HG02938 (cell line): ENCODE results near the gene TMEM255B.

Source experiments
- ATAC-seq: cut with Tn5 transposase; IDR thresholded peaks from one replicate; pipeline ENCODE4 v1.9.1; 2021; ENCODE audit warnings: mild to moderate bottlenecking, moderate library complexity; ENCODE audit not compliant: unreplicated experiment

TMEM255B gene

DNA sequence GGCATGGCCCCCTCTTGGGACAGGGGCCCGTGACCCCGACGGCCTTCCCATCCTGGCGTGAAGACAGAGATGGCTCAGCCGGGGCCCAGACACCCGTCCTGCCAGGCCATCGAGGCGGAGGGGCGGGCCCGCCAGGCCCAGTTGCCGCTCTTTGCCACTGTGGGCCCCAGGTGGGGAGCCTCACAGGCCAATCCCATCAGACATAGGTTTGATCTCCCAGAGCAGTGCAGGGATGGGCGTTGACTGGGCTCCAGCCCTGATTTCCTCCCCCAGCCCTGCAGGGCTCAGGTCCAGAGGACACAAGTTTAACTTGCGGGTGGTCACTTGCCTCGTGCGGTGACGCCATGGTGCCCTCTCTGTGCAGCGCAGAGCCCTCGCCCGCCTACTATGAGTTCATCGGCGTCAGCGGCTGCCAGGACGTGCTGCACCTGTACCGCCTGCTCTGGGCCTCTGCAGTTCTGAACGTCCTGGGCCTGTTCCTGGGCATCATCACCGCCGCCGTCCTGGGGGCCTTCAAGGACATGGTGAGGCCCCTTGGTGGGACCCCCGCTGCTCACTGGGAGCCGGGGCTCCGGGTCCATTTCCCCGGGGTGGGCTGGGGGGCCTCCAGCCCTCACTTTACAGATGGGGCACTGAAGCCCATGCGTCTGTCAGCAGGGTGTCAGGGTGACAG, 42.4 kb downstream of the TMEM255B start:
- no peak for ATAC-seq

DNA sequence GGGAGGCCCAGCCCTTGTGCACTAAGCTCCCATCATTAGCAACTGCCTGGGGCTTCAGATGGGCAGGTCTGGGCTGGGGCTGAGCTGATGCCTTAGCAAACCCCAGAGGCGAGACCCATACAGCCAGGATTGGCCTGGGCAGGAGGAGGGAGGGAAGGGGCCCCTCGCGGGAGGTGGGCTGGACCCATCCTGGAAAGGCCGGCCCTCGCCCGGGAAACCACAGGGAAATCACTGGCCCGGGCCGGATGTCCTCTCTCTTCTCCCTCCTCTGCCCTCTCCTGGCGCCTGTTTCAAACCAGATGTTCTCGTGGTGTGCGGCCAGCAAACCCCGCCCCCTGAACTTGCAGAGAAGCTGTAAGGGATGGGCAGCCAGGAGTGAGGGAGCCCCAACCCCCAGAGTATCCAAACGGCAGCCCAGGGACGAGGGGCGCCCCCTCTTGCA, 43.1 kb downstream of the TMEM255B start:
- ATAC-seq: no peak

DNA sequence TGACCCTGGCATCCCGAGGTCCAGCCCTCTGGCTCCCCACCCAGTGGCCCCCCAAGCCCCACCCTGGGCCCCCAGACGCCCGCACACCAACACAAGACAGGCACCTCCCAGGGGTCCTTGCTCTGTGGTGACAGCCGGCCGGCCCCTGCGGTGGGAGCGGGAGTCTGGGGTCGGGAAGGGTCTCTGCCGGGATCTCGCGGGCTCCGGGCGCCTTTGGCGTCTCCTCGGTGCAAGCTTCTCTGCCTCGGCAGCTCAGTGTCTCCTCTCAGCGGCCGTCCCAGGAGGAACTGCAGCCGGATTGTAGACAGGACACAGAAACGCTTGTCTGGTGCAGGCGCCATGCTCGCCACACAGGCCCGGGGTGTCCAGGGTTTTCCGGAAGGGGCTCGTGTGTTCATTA, 43.7 kb downstream of the TMEM255B start:
- no peak for ATAC-seq

DNA sequence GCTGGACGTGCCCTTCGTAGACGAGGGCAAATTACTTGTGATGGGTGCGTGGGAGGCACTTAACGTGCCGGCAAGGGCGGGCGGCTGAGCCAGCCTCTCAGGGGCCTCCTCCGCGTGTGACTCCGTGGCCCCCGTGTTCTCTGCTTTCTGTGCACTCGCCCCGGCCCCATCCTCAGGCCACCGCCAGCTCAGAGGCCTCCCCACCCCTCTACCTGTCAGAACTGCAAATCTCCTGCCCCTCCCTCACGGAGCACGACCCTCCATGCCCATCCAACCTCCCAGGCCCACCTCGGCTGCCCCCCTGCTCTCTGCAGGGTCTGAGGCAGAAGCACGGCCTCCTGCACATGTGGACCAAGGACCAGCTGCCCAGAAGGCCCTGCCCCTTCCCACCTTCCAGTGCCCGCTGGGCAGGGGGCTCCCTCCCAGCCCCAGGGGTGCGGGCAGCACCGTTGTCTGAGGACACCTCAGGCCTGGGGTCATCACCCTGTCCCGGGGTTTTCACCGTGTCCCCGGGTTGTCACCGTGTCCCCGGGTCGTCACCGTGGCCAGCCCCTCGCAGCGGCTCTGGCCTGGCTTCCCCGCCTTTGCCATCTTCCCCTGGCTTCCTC, 44.5 kb downstream of the TMEM255B start:
- no peak for ATAC-seq

DNA sequence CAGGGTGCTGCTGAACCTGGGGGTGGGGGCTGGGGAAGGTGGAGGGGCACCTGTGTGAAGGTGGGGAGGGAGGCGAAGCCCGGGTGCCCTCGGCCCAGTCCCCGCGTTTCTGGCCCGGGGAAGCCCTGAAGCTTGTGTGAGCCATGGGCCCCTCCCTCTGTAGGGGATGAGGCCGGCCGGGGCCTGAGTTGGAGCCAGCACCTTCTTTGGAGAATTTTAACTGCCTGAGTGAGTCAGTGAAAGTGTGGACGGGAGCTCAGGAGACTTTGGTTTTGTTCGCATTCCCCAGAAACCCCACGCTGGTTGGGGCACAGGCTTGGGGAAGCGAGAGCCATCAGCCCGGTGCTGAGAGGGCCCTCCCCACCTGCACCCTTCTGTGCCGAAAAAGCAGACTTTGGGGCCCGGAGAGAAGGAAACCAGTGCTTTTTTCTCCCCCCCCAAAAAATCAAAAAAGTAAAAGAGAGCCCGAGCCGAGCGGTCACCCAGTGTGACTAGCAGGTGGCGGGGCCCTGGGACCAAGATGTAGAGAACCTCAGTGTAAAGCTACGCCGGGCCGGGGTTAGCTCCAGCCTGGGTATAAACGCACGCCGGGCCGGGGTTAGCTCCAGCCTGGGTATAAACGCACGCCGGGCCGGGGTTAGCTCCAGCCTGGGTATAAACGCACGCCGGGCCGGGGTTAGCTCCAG, 45.1 kb downstream of the TMEM255B start:
- ATAC-seq: no peak

DNA sequence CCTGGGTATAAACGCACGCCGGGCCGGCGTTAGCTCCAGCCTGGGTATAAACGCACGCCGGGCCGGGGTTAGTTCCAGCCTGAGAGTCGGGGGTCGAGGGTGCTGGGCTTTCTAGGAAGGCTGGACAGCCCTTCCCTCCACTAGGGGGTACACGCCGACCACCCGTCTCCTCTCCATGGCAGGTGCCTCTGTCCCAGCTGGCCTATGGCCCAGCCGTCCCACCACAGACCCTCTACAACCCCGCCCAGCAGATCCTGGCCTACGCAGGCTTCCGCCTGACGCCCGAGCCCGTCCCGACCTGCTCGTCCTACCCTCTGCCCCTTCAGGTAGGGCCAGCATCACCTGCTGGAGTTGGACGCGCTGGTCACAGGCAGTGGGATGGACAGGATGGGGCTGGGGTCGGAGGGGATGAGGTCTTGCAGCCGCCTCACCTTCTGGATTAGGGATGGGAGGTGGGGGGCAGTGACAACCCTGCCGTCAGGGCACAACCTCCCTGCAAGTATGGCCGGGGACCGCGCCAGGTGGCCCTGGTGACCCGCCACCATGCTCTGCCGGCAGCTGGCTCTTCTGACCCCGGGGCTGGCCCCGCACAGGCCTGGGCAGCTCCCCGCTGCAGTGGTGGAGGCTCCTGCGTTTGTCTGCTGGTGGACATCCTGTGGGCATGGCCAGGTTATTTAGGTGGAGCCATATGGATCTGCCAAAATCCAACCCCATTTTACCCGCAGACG, 45.8 kb downstream of the TMEM255B start:
- no peak for ATAC-seq

DNA sequence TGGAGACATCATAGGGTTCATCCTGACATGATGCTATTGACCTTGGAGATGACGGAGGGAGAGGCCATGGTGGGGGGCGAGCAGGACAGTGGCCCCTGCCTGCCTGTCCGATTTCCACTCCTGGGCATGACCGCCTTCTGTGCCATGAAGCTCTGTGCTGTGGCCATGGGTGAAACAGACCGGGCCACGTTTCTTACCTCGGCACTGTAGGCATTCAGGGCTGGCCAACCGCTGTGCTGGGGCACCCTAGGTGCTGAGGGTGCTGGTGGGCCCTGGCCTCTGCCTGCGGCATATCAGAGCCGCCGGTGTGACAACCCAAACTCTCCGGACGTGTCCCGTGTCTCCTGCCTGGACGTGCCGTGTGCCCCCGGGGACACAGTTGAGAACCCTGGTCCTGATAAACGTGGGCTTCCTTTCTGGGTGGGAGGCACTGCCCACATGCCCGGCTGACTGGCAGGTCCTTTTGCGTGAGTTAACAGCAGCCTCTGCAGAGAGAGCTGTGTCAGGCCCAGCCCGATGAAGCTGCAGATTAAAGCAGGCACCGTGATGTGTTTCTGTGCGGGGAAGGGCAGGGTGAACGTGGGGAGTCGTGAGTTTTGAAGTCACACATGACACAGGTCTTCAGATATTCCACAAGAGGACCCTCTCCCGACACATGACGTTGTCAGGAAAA, 46.5 kb downstream of the TMEM255B start:
- ATAC-seq: no peak

DNA sequence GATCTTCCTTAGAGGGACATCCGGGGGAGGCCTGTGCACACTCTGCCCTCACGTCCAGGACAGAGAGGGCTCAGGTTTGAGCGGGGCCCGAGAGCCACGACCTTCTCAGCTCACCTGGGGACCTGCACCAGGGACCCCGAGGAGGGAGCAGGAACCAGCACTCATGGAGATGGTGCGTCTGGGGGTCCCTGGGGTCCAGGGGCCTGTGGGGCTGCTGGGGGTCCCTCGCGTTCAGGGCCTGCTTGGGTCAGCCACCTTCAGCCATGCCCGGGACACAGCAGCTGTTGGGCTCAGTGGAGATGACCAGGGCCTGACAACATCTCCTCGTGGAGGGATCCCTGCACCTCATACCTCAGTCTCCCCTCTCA, 47.1 kb downstream of the TMEM255B start:
- ATAC-seq: no peak

DNA sequence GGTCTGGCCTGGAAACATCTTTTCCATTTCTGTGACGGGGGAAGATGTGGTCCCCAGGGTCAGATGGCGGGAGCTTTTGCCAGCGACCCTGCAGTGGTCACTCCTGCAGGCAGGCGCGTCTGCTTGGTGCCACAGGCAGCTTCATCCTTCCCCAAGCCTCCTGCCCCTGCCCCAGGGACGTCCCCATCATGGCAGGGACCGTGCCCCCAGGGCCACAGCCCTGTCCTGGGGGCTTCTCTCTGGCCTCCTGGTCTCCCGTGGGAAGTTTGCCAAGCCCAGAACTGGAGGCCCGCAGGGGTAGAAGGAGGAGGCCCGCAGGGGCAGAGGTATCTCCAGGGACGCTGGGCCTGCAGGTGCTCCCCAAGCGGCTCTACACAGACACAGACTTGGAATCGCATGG, 47.5 kb downstream of the TMEM255B start:
- no peak for ATAC-seq

DNA sequence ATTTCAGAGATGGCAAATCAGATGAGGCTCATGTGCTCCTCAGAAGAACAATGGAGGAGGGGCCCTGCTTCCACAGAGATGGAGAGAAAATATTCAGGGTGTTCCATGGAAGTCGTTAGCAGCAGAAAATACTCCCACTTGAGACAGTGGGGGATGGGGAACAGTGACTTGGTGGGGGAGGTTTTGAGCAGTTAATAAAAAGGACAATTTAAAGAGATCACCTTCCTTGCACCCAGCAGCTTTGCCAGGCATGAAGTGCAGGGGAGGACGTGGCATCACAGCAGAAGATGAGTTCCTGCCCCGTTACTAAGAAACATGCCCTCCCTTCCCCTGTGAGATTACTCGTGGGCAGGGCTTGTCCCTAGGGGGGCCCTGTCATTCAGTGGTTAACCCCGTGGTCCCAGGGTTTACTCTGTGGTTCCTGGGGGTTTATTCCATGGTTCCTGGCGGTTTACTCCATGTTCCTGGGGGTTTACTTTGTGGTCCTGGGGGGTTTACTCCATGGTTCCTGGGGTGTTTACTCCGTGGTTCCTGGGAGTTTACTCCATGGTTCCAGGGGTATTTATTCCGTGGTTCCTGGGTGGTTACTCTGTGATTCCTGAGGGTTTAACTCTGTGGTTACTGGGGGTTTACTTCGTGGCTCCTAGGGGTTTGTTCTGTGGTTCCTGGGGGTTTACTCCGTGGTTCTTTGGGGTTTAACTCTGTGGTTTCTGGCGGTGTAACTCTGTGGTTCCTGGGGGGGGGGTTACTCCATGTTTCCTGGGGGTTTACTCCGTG, 49.2 kb downstream of the TMEM255B start:
- ATAC-seq: no peak

DNA sequence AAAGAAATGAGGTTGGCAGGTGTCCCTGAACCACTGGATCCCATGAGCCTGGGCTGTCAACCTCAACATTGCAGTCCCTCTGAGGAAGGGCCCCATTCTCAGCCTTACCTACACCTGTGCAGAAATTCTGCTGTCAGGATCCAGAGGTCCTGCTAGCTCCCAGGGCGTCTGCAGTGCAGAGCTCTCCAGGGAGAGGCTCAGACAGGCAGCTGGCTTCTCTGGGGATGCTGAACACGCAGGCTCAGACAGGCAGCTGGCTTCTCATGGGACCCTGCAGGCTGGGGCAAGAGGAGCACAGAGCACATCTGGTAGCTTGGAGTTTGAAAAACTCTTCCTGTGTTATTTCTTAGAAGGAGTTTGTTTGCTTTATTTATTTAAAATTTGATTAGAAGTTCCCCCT, 50.9 kb downstream of the TMEM255B start:
- no peak for ATAC-seq

DNA sequence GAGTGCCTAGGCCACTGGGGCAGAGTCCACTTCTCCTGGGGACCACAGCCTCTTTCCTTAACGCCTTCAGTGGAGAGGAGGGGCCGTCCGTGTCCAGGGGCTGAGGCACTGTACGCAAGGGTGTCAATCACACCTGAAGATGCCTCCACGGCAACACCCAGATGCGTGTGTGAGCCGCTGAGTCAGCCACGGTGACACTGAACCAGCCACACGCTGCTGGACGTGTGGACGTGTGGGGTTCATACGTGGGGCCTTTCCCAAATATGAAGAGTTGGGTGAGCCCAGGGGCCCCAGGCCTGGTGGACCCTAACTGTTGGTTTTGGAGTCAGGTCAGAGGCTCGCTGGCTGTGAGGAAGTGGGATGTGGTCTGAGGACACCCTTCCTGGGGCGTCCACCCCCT, 51.6 kb downstream of the TMEM255B start:
- ATAC-seq: no peak

DNA sequence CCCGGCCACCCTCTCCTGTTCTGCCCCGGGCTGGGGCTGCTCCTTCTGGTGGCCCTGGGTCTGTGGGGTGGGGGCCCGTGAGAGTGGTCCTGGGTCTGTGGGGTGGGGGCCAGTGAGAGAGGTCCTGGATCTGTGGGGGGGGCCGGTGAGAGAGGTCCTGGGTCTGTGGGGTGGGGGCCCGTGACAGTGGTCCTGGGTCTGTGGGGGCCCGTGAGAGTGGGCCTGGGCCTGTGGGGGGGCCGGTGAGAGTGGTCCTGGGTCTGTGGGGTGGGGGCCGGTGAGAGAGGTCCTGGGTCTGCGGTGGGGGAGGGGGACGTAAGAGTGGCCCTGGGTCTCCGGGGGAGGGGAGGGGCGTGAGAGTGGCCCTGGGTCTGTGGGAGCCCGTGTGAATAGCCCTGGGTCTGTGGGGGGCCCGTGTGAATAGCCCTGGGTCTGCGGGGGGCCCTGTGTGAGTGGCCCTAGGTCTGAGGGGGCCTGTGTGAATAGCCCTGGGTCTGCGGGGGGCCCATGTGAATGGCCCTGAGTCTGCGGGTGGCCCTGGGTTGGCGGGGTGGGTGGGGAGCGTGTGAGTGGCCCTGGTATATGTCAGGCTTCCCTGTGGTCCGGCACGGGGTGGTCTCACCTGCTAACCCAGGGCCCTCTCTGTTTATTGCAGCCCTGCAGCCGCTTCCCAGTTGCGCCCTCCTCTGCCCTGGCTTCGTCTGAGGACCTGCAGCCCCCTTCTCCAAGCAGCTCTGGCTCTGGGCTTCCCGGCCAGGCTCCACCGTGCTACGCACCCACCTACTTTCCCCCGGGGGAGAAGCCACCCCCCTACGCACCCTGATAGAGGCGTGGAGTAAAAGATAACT, 52.3 kb downstream of the TMEM255B start:
- no peak for ATAC-seq

DNA sequence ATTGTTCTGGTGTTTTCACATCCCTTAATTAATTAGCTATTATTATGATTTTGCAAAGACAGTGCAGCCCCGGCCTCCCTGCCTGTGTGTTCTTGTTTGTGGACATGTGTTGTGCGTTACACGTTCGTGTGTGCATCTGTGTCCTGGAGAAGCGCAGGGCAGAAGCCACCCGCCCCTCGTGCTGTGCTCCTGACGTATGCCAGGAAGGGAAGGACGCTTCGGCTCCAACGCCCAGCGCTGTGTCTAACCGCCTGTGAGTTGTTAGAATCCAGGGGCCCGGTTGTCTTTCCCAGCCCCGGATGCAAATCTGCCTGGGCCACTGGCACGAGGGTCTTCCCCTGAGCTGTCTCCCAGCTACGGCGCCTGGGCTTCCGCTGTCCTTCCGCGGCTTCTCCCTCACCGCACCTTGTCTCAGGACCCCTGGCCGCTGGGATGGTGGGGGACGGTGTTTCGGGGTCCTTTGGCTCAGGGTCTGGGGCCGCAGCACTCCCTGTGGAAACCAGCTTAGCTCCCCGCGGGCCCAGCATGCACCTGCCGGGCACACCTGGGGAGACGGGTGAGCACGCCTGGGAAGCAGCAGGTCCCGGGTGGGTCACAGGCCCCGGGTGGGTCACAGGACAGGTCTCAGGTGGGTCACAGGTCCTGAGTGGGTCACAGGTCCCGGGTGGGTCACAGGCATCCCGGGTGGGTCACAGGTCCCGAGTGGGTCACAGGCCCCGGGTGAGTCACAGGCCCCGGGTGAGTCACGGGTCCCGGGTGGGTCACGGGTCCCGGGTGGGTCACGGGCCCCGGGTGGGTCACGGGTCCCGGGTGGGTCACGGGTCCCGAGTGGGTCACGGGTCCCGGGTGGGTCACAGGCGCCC, 53.4 kb downstream of the TMEM255B start:
- ATAC-seq: no peak

DNA sequence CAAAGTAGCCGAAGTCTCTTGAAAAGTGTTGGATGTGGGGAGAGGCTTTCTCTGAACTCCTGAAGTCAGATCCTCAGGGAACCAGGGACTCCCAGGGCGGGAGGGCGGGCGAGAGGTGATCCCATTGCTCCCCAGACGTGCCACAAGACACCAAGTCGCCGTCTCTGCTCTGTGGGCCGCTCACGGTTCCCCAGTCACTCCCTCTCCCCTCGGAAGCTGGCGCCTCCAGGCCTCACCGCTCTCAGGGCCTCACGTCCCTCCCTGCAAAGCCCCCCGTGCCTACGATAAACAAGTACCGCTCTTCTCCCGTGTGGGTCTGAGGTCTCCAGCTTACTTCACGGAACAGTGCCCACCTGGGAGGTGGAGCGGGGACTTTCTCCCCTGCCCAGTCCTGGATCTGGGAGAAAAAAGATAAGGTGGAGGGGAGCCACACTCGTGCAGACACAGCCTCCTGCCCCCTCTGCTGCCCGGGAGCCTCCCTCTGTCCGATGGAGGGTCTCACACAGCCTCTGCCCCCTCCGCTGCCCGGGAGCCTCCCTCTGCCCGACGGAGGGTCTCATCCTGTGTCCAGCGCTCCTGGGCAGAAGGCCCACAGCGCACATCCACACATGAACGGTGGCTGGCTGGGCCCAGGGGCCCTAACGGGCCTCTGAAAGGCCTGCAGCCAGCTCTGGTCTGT, 54.2 kb downstream of the TMEM255B start:
- ATAC-seq: no peak

DNA sequence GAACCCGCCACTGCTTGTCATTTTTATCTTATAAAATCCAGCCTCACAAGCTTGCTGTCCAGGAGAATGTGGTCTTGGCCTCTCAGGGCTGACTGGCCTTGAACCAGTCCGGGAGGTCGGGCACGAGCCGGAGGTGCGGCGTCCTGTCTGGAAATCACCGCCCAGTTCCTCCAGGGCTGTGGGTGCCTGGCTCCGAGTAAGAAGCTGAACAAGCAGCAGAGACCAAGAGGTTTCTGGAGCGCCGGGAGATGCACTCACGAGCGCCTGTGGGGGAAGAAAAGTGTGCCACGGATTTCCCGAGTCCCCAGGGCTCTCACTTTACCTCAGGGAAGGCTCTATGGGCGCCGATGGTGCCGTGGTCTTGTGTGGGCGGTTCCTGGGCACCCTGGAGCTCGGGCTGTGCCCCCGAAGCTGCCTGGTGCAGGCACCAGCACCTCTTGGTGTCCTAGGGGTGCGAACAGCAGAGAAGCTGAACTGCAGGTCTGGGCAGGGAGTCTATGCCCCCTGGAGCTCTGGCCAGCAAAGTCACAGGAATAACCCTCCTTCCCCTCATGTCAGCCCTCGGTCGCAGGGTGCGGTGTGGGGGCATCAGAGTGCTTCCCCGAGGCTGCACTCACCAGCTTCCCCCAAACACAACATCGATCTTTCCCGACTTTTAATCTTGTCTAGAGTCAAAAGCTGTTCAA, 54.9 kb downstream of the TMEM255B start:
- no peak for ATAC-seq

DNA sequence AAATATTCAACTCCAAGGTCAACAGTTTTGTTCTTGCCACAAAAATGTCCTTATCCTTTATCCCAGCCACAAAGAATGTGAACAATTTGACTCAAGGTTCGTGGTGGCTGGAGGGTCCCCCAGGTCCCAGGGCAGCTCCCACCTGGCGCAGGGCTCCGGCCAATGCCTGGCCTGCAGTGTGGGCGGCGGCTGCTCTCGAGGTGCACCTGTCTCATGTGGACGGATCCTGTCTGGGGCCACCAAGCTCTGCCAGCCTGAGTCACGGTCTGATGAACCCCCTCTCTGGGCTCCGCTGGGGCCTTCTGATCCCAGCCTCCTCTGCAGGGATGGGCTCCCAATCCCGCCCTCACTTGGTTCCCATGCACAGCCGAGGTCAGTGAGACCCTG, 55.4 kb downstream of the TMEM255B start:
- no peak for ATAC-seq
